Airway epithelial cell (primary cell): ENCODE data around the gene PLA2G2F. TPM values are rescaled to one million over a fixed set of nuclear protein-coding genes. Genes with fewer than 3 reads are reported as not detected.

Source experiments
- total RNA-seq: library from RNA; depleted of rRNA; stranded (reverse); fragments of >200 nt; gene quantifications from 2 replicates; pipeline ENCODE4 v1.2.3, GENCODE V29; 2015

The PLA2G2F gene, protein sequence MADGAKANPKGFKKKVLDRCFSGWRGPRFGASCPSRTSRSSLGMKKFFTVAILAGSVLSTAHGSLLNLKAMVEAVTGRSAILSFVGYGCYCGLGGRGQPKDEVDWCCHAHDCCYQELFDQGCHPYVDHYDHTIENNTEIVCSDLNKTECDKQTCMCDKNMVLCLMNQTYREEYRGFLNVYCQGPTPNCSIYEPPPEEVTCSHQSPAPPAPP
- total RNA-seq, result not detected in 2 replicates

DNA sequence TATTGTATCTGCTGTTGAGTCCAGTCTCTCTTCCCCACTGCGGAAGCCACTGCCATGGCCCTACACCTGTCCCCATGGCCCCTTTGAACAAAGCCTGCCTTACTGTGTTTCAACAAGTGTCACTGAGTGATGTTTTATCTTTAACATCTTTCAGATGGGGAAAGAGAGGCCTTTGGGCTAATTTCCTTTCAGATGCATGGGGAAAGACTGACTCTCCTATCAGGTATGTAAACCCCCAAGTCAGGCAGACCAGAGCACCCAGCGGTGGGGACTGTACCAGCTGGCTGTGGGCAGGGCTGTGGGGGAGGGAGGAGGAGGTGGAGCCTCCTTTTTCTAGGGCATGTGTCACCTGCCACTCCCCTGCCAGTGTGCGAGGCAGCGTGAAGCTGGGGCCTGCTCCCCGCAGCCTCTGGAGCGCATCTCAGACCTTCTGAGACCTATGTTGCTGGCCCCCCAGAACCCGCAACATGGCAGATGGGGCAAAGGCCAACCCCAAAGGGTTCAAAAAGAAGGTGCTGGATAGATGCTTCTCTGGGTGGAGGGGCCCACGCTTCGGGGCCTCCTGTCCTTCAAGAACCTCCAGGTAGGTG lies at the start of gene PLA2G2F:
TSS of gene PLA2G2F (plus strand) at position 363 of the 590 bp plus-strand sequence. CDS start at position 468, 105 bp downstream.

DNA sequence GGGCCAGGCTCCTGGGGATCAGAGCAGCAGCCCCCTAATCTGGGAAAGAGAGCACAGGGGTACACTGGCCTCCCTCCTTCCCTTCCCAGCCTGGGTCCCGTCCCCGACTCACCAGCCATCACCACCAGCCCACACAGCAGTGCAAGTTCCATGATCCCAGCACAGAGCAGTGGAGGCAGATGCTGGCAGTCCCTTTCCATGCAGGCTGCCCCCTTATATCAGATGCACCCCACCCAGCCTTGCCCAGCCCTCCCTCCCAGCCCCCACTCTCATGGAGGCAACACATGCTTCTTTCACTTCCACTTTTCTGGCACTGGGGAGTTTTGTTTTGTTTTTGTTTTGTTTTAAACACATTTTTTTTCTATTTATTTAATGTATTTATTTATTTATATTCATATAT lies 19.8 kb upstream of the PLA2G2F start, which contains the start of gene PLA2G2D:
TSS of gene PLA2G2D (minus strand) at position 190 of the 400 bp plus-strand sequence. CDS start at position 152, 38 bp downstream.

DNA sequence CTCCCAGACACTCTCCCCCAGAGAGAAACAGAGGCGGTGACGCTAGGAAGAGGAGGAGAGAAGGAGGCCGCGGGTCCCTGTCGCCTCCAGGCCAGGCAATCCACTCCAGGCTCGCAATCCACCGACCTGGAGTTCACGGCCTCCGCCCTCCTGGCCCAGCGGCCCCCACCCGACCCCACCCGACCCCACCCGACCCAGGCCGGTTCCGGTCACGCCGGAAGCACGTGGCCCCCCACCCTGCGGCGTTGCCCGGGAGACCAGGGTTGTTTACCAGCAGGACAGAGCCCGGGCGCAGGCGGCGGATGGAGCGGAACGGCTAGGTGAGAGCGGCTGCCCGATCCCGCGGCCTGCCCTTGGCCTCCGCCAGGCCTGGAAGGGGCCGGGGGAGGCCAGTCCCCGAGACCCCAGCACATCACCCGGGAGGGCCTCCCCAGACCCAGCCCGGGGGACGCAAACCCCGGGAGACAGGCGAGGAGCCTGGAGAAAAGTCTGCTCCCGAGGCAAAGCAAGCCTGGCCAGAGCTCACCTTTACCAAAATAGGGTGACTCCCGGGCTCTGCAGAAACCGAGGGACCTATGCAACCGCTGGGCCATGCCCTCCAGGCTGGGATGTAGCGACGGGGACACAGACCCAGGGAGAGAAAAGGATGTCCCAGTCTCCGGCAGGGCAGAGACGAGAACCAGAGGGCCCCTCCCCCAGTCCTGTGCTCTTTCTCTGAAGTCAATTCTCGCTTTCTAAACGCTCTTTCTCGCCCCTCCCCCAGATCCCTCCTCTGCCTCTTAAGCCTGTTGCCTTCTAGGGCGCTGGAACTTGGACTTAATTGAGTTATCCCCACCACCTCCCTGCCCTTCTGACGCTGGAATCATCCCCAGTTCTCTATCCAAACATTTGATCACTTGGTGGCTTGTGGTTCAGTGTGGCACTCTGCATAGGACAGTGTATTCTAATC lies 47.0 kb downstream of the PLA2G2F start, which contains the start of the genes PLA2G2C and UBXN10:
TSS of gene PLA2G2C (minus strand) at position 685 of the 949 bp plus-strand sequence. CDS start 9,155 bp downstream, outside the sequence.
TSS of gene UBXN10 (plus strand) at position 263 of the 949 bp plus-strand sequence. CDS start 4,466 bp downstream, outside the sequence.

Other genes with a start within 250 kb of the PLA2G2F start
- gene PLA2G2E, start 215.7 kb upstream of the PLA2G2F start, total RNA-seq, result not detected in 2 replicates
- gene PLA2G2A, start 159.7 kb upstream of the PLA2G2F start, total RNA-seq, result not detected in 2 replicates
- gene PLA2G5, start 69.1 kb upstream of the PLA2G2F start, total RNA-seq, result not detected in 2 replicates
- not detected in 2 replicates for gene PLA2G2D, start 19.8 kb upstream of the PLA2G2F start, total RNA-seq
- gene UBXN10, start 46.8 kb downstream of the PLA2G2F start, total RNA-seq, result 0.23 TPM in 1 of 2 replicates, not detected in the other
- not detected in 2 replicates for gene PLA2G2C, start 47.2 kb downstream of the PLA2G2F start, total RNA-seq
- not detected in 2 replicates for gene VWA5B1, start 151.6 kb downstream of the PLA2G2F start, total RNA-seq